GM21825 (cell line): ENCODE results near the gene TMEM259.
"Not testable (repeated sequence)": the region's sequence is repeated elsewhere in the genome, so short reads cannot be mapped to it uniquely, and the experiment has no call there.

ENCODE experiments used
- ATAC-seq: cut with Tn5 transposase; IDR thresholded peaks from one replicate; pipeline ENCODE4 v1.9.1; 2021; ENCODE audit warnings: mild to moderate bottlenecking, moderate library complexity; ENCODE audit not compliant: unreplicated experiment

Gene TMEM259

DNA sequence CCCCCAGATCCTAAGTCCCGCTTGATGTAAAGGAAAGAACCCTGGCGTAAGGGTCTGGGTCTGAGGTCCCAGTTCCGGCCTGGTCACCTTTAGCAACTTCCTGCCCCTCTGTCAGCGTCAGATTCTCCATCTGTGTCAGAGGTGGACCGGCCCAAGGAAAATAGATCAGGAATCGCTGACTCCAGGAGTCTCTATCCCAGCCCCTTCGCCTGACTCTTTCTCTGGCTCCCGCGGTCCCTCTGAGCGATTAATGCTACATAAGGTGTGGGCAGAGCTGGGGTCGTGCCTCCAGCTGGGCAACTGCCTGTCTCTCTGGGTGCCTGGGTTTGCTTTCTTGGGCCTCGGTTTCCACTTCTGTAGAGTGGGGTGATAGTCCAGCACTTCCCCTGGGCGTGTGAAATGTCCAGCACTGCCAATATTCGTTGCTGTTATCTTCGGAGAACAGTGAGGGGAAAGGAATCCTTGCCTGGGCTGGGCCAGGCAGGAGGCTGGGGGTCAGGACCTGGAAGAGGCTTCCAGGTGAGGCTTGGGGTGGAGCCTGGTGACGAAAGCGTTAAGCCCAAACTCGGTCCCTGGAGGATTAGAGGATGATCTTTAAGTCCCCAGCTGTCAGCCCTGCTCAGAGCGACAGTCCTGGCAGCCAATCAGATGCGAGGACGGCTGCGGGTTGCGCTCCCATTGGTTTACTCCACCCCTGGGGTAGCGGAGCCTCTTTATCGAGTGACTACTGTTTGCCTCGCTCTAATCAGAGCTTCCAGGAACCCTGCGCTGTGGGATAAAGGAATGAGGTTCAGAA lies 19.8 kb upstream of the TMEM259 start:
- ATAC-seq: peak; percentile 35

DNA sequence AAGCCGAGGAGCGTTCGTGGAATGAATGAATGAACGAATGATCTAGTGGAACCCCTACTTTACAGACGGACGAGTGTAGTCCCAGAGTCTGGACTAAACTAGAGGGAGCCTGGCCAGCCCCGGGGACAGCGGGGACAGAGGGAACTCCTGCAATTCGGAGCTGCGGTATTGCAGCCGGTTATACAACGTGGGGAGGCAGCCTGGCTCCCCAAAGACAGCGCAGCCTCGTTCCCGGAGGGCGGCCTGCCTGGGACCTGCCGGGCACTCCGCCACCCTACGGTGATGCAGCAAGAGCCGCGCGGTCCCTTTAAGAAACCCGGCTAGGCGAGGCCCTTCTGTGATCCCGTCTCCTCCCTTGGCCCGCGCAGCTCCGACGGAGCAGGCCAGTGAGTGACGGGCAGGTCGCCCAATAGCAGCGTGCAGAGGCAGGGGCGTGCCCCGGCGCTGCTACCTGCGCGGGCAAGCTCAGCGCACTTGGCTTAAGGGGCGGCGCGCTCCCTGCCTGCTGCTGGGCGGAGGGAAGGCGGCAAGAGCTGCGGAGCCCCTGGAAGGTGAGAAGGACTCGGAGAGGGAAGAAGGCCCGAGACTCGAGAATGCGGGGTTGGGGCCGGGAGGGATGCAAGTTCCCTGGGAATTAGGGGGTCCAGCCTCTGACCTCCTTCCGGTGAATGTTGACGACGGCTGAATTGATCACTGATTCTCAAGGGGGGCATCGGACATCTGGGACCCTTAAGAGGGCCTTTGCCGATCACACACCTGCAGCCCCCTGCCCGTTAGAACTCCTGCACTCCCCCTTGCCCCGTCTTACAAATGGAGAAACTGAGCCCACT lies 18.9 kb upstream of the TMEM259 start, which contains the start of gene ABCA7:
ABCA7 (plus strand) TSS at position 462 of the 830 bp plus-strand sequence. CDS start 1,255 bp downstream, outside the sequence.
- ATAC-seq: peak; percentile 64

DNA sequence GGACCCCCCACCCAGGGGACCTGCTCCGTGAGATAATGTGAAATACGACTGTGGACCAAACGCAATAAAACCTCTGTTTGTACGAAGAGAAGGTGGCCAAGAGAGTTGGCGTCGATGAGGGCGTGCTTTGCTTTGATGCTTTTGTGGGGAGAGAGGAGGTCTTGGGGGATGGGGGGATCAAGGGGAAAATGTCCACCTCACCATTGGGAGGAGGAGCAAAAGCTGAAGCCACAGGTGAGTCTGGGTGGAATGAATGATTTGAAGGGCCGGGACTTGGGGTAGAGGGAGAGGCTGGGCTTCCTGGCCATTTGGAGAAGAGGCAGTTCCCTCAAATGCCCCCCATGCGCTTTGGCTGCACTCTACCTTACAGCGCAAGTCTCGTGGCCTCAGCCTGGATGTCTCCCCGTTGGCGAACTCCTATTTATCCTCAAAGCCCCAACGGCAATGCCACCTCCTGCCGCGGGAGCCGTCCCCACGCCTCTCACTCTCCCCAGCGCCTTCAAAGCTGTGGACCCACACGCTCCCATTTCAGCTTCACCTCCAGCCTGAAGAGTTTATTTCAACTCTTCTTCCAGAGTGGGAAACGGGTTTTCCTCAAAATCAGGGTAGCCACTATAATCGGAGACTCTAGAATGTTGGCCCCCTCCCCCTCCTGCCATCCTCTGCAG lies 18.2 kb upstream of the TMEM259 start:
- no peak for ATAC-seq

DNA sequence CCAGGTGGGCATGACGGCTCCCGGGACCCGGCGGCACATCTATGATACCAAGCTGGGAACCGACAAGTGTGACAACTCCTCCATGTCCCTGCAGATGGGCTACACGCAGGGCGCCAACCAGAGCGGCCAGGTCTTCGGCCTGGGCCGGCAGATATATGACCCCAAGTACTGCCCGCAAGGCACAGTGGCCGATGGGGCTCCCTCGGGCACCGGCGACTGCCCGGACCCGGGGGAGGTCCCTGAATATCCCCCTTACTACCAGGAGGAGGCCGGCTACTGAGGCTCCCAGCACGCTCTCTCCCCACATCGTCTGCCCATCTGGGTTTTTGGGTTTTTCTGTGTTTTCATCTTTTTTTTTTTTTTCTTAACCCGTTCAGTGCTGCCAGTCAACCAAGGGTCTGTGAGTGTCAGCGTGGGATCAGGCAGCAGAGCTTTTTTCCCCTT lies 16.7 kb upstream of the TMEM259 start:
- ATAC-seq: peak; percentile 1

DNA sequence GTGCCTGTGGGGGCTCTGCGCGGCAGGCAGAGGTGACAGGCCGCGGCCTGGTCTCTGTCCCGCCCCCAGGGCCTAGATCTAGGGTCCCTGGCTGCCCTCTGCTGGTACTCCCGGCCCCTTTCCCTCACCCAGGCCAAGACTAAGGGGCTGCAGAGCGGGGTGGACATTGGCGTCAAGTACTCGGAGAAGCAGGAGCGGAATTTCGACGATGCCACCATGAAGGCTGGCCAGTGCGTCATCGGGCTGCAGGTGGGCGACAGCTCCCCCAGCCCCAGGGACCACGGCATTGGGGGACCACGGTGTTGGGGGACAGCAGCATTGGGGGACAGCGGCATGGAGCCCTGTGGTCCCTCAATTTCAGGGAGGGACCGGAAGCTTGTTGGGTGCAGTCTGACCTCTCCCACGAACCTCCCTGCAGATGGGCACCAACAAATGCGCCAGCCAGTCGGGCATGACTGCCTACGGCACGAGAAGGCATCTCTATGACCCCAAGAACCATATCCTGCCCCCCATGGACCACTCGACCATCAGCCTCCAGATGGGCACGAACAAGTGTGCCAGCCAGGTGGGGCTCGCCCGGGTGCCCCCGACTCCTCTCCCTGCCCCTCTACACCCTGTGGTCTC lies 15.2 kb upstream of the TMEM259 start:
- ATAC-seq: no peak

DNA sequence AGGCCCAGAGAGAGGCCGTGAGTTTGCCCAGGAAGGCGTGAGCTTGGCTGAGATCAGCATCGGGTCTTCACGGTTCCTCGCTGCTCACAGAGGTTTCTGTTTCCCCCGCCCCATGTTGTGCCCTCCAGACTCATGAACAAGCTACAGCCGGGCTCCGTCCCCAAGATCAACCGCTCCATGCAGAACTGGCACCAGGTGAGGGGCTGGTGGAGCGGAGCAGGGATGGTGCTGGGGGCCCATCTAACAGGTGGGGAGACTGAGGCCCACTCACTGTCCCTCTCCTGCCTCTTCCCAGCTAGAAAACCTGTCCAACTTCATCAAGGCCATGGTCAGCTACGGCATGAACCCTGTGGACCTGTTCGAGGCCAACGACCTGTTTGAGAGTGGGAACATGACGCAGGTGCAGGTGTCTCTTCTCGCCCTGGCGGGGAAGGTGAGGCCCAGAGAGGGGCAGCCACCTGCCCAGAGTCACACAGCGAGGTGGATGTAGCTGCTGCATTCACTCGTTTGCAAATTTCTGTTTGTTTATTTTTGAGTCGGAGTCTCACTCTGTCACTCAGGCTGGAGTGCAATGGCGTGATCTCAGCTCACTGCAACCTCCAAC lies 11.4 kb upstream of the TMEM259 start:
- no peak for ATAC-seq

DNA sequence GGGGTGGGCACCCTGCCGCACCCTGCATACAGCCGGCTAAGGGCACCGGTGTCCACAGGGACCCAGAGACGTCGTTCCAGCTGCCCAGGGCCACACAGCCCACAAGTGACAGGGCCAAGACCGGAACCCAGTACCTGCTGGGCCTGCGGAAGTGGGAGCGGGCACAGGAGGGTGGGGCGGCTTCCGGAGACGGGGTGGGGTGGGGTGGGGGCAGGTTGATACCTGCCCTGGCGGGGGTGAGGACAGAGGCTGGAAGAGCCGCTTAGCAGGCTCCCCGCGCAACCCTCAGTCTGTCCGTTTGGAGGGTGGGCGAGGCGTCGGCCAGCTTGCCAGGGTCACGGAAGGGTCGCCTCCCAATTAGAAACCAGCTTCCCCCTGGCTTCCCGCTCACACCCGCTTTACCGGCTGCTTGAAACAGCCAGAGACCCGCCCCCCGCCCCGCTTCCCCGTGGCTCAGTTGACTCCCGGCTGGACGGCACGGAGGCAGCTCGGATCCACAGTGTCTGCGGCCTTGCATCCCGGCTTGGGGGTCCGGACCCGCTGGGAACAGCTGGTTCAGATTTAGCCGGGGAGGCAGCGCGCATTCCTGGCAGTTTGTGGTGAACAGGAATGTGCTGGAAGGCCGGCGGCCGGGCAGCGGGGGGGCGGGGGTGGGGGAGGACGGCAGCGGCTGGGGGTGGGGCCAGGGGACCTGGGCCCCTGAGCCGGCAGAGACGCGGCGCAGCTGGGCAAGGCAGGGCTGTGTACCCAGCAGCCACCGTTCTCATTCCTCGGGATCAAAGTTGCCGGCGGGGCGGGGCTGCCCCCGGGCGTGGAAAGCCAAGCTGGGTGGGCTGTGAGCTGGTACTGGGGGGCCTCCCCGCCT lies 7.4 kb upstream of the TMEM259 start:
- no peak for ATAC-seq

DNA sequence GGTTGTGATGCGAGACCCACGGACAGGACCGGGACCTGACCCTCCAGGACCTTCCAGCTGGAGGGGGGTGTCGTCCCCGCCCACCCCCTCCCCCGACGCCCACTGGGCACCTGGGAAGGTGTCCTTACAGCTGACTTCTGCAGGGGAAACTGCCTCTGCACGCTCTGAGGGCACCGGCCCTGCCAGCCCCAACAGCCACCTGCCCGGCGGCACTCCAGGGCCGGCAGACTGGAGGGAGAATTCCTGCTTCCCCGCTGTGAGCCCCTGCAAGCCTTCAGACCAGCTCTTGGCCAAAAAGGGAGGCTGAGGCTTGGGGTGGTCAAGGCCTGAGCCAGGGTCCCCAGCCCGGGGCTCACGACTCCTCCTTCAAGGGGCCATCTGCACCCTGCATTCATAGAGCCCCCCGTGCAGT lies 6.7 kb upstream of the TMEM259 start:
- no peak for ATAC-seq

DNA sequence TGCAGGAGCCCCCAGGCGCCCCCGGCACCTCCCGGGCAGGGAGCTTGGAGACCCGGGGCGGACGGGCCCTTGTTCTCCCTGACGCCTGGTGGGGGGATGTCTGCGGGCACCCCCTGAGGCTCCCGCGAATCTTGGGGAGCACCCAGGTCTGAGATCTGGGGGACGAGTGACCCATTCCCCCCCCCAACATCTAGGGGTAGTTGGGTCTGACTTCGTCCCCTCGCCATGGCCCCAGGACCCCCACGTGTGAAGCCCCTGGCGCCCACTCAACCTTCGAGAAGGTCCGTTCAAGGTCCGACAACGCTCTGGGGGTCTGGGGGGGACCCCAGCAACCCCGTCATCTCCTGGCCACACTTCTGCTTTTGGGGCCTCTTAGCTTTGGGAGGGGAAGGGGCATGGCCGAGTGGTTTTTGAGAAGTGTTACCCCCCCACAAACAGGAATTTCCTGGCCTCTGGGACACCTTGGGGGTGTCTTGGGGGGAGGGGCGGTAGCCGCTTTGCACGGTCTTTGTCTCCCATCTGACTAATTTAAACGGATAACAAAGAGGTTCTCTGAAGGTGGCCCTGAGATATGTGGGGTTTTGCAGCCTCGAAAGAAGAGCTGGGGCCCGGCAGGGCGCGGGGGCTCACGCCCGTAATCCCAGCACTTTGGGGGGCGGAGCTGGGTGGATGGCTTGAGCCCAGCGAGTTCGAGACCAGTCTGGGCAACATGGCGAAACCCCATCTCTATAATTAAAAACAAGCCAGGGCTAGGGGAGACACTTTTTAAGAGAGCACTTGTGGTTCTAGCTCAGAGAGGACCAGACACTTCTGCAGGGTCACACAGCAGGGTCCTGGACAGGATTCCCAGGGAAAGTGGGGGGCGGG lies 6.1 kb upstream of the TMEM259 start:
- peak; percentile 3 for ATAC-seq

DNA sequence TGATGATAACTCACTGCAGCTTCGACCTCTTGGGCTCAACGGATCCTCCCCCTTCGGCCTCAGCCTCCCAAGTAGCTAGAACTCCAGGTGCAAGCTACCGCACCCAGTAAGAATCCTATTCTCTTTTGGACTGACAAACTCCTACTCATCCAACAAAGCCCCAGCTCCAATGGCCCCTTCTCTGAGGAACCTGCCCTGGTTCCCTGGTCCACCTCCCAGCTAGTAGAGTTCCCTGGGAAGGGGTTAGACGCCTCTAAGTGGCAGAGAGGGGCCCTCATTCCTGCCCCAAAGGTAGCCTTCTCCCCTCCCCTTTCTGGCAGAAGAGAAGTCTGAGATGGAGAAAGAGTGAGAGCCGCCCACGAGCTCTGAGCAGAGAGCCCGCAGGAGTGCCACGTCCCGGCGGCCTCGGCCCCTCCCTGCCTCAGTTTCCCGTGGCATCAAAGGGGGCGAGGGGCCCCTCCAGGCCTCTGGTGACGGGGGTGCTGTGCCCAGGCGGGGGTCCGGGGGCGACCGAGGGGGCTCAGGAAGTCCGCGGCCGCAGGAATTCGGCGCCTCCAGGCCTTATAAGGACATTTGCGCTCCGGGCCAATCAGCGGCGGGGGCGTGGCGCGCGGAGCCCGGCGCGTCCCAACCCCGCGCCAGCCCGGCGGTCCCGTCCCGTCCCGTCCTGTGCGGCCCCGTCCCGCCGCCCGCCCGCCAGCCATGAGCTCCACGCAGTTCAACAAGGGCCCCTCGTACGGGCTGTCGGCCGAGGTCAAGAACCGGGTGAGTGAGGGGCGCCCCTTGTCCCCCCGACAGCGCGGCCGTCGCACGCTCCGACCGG lies 5.2 kb upstream of the TMEM259 start, which contains the start of gene CNN2:
CNN2 (plus strand) TSS at position 649 of the 823 bp plus-strand sequence; CDS start at position 703, 54 bp downstream.
- peak; percentile 44 for ATAC-seq

DNA sequence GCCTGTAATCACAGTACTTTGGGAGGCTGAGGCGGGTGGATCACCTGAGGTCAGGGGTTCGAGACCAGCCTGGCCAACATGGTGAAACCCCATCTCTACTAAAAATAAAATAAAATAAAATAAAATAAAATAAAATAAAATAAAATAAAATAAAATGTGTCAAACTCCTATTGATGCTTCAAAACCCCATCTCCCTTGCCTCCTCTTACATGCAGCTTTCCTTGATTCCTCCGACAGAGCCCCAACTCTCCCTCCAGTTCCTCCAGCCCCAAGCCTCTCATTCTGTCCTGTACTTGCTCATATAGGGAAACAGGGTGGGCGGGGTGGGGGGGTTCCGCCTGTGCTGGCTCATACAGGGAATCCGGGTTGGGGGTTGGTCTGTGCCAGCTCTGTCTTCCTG lies 4.2 kb upstream of the TMEM259 start:
- ATAC-seq: not testable (repeated sequence)

DNA sequence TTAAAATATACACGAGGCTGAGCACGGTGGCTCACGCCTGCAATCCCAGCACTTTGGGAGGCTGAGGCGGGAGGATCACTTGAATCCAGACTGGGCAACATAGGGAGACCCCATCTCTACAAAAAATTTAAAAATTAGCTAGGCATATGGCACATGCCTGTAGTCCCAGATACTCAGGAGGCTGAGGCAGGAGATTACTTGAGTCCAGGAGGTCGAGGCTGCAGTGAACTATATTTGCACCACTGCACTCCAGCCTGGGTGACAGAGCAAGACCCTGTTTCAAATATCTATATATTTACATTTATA lies 2.9 kb upstream of the TMEM259 start:
- not testable (repeated sequence) for ATAC-seq

DNA sequence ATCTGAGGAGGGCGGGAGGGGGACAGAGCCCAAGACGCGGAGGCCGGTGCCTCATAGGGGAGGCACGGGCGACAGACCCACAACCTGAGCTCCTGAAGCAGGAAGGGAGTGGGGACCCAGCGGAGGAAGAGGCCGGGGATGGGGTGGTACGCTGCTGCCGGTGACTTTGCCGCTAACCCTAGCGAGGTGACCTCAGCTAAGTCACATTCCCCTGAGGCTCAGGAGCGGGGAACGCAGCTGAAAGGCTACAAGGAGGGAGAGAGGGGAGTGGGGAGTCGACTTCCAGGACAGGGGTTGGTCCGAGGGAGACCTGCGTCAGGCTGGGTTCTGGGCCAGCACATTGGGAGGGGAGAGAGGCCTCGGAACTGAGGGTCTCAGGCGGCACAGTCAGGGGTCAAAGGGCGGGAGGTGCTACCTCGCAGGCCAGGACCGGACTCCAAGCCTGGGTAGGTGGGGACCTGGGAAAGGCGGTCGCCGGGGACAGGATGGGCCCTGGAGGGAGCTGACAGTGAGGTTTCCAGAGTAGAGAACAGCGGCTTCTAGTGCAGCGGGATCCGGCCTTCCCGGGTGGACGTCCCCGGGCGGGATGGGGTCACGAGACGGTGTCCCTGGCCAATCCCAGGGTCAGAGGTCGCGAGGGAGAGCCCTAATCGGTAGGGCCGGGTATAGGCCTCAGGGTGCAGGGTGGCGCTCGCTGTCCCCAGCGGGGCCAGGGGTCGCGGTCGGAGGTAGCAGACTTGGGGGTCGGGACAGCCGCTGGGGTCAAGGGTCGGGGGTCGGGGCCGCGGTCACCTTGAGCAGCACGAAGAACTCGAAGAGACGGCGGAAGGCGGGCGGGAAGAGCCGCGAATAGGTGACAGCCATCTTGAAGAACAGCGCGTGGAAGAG lies 699 bp downstream of the TMEM259 start:
- ATAC-seq: peak; percentile 3

DNA sequence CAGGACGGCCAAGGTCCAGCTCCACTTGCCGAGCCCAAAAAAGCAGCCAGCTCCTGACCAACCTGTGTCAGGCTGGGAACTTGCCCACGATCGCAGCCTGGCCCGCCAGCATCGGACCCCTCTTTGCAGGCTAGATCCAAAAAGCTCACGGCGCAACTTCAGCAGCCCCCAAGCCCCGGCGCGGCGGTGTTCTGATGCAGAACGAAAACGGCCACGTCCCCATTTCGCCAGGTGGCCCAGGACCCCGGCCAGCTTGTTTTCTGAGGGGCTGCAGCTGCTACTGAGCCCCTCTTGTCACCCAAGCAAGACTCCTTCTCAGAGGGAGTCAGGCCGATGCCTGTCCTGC lies 1.3 kb downstream of the TMEM259 start:
- no peak for ATAC-seq

DNA sequence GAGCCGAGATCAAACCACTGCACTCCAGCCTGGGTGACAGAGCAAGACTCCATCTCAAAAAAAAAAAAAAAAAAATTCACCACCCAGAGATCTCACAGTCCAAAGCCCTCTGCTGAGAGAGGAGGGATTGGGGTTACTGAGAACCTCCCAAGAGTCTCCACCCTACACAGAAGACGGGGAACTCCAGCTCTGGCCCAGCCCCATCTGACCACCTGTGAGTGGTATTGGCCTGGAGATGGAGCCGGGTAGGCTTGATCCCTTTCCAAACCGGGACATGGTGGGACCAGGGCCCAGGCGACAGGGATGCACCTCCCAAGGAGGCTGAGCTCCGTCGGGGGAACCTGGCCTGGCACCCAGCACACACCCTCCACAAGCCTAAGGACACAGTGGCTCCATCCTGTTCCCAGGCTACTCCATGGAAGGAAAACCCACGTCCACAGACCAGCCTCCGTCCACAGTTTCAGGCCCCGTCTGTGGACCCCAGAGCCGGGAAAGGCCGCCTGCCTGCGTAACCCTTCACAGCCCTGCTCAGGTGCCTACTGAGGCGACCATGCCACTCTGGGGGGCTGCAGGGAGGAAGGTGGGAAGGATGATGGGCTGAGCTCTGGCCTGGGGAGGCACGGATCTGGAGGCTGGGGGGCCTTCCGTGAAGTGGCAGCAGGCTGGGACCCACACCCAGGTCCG lies 1.8 kb downstream of the TMEM259 start:
- ATAC-seq: no peak

DNA sequence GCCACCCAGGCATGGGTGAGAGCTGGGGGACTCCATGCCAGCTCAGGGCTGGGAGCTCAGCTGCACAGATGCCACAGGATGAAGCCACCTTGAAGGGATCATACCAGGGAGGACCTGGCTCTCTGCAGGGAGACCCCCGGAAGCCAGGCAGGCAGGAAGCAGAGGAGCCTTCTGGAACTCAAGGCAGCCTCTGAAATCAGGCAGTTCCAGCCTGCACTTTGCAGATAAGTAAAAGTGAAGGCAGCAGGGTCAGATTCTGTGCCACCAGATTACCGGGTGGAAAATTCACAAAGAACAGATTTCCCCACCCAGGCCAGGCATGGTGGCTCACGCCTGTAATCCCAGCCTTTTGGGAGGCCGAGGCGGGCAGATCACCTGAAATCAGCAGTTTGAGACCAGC lies 2.5 kb downstream of the TMEM259 start:
- ATAC-seq: no peak
